SK-N-SH treated with all-trans-retinoic acid at 6 μM for 48 hours (cell line): ENCODE data around the gene CSF3R.

Source experiments
- ARNTL ChIP-seq: fragments of 450-650 bp; formaldehyde crosslinking; IDR thresholded peaks from 2 replicates; pipeline ENCODE4 v1.5.0; 2020; ENCODE audit warnings: low read depth, mild to moderate bottlenecking, moderate library complexity, borderline replicate concordance
- BACH2 ChIP-seq: fragments of 250-450 bp; sonication (Bioruptor Pico); IDR thresholded peaks from 2 replicates; pipeline ENCODE4 v1.9.0; 2021; ENCODE audit warnings: mild to moderate bottlenecking, borderline replicate concordance
- GLIS3 ChIP-seq: fragments of 250-450 bp; sonication (Bioruptor Pico); IDR thresholded peaks from 2 replicates; pipeline ENCODE4 v1.5.0; 2020; ENCODE audit warnings: mild to moderate bottlenecking, moderate library complexity
- RARB ChIP-seq: fragments of 250-450 bp; sonication (Bioruptor Pico); IDR thresholded peaks from 2 replicates; pipeline ENCODE4 v1.8.0; 2021; ENCODE audit warnings: mild to moderate bottlenecking, moderate library complexity
- SNAI2 ChIP-seq: fragments of 250-450 bp; sonication (Bioruptor Pico); IDR thresholded peaks from 2 replicates; pipeline ENCODE4 v1.5.0; 2020; ENCODE audit warnings: mild to moderate bottlenecking, moderate library complexity
- ZC3H10 ChIP-seq: fragments of 250-450 bp; sonication (Bioruptor Pico); IDR thresholded peaks from 2 replicates; pipeline ENCODE4 v1.5.1; 2021; ENCODE audit warnings: mild to moderate bottlenecking, moderate library complexity
- ZFP30 ChIP-seq: fragments of 450-650 bp; formaldehyde crosslinking; IDR thresholded peaks from 2 replicates; pipeline ENCODE4 v1.5.0; 2022; ENCODE audit warnings: mild to moderate bottlenecking, moderate library complexity
- TF ChIP-seq, protein P1 (sequence below): fragments of 250-450 bp; sonication (Bioruptor Pico); IDR thresholded peaks from 2 replicates; pipeline ENCODE4 v1.8.0; 2020; ENCODE audit warnings: mild to moderate bottlenecking, moderate library complexity, borderline replicate concordance
- TF ChIP-seq, protein P2 (sequence below): fragments of 250-450 bp; sonication (Bioruptor Pico); IDR thresholded peaks from 2 replicates; pipeline ENCODE4 v1.5.1; 2020; ENCODE audit warnings: low read depth, mild to moderate bottlenecking, moderate library complexity
- TF ChIP-seq, protein P3 (sequence below): fragments of 250-450 bp; sonication (Bioruptor Pico); IDR thresholded peaks from 2 replicates; pipeline ENCODE4 v1.5.1; 2021; ENCODE audit warnings: mild to moderate bottlenecking, moderate library complexity

DNA sequence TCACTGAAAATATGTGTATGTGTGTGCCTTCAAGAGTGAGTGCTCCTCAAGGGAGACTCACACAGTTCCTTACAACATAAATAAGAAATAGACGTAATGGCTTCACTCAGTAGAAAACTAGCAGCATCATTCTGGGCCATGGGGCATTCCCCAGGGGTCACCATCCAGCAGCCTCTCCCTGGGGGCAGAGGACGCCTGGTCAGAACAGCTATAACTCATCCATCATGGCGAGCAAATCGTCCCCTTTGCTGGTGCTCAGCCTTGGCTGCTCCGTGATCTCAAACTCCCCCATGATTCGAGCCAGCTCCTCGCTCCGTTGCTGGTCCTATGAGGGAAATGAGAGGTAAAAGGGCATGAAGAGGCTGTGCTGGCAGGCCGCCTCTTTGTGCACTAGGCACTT lies 64.8 kb downstream of the CSF3R start:
- TF ChIP-seq, protein P1, sequence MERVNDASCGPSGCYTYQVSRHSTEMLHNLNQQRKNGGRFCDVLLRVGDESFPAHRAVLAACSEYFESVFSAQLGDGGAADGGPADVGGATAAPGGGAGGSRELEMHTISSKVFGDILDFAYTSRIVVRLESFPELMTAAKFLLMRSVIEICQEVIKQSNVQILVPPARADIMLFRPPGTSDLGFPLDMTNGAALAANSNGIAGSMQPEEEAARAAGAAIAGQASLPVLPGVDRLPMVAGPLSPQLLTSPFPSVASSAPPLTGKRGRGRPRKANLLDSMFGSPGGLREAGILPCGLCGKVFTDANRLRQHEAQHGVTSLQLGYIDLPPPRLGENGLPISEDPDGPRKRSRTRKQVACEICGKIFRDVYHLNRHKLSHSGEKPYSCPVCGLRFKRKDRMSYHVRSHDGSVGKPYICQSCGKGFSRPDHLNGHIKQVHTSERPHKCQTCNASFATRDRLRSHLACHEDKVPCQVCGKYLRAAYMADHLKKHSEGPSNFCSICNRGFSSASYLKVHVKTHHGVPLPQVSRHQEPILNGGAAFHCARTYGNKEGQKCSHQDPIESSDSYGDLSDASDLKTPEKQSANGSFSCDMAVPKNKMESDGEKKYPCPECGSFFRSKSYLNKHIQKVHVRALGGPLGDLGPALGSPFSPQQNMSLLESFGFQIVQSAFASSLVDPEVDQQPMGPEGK: no peak
- TF ChIP-seq BACH2 (CRISPR knock-in tag) (no peak), RARB (no peak), SNAI2 (CRISPR knock-in tag) (no peak), ZC3H10 (CRISPR knock-in tag) (no peak), ARNTL (no peak), GLIS3 (CRISPR knock-in tag) (no peak), ZFP30 (no peak)
- TF ChIP-seq, protein P2, sequence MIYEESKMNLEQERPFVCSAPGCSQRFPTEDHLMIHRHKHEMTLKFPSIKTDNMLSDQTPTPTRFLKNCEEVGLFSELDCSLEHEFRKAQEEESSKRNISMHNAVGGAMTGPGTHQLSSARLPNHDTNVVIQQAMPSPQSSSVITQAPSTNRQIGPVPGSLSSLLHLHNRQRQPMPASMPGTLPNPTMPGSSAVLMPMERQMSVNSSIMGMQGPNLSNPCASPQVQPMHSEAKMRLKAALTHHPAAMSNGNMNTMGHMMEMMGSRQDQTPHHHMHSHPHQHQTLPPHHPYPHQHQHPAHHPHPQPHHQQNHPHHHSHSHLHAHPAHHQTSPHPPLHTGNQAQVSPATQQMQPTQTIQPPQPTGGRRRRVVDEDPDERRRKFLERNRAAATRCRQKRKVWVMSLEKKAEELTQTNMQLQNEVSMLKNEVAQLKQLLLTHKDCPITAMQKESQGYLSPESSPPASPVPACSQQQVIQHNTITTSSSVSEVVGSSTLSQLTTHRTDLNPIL (CRISPR knock-in tag): no peak
- TF ChIP-seq, protein P3, sequence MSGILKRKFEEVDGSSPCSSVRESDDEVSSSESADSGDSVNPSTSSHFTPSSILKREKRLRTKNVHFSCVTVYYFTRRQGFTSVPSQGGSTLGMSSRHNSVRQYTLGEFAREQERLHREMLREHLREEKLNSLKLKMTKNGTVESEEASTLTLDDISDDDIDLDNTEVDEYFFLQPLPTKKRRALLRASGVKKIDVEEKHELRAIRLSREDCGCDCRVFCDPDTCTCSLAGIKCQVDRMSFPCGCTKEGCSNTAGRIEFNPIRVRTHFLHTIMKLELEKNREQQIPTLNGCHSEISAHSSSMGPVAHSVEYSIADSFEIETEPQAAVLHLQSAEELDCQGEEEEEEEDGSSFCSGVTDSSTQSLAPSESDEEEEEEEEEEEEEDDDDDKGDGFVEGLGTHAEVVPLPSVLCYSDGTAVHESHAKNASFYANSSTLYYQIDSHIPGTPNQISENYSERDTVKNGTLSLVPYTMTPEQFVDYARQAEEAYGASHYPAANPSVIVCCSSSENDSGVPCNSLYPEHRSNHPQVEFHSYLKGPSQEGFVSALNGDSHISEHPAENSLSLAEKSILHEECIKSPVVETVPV (CRISPR knock-in tag): no peak
